GM12874 (cell line): Measurements from ENCODE around the gene UBR3.

Source experiments
- TF ChIP-seq, protein P1 (sequence below): IDR thresholded peaks from 2 replicates; pipeline ENCODE4 v1.5.1; 2011; ENCODE audit warnings: low read depth, mild to moderate bottlenecking, control low read depth, low read length, moderate library complexity; ENCODE audit not compliant: insufficient read depth

The UBR3 gene

DNA sequence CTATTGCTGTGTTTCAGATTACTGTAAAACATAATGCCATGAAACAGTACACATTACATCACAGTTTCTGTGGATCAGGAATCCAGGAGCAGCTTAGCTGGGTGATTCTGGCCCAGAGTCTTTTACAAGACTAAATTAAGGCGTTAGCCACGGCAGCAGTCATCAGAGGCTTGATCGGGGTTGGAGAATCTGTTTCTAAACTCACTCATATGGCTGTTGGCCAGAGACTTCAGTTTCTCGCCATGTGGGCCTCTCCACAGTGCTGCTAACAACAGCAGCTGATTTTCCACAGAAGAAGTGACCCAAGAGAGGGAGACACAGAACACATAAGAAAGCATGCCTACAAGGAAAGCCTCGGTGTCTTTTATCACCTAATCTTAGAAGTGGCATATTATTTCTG is 261.5 kb downstream of the UBR3 start:
- TF ChIP-seq, protein P1, sequence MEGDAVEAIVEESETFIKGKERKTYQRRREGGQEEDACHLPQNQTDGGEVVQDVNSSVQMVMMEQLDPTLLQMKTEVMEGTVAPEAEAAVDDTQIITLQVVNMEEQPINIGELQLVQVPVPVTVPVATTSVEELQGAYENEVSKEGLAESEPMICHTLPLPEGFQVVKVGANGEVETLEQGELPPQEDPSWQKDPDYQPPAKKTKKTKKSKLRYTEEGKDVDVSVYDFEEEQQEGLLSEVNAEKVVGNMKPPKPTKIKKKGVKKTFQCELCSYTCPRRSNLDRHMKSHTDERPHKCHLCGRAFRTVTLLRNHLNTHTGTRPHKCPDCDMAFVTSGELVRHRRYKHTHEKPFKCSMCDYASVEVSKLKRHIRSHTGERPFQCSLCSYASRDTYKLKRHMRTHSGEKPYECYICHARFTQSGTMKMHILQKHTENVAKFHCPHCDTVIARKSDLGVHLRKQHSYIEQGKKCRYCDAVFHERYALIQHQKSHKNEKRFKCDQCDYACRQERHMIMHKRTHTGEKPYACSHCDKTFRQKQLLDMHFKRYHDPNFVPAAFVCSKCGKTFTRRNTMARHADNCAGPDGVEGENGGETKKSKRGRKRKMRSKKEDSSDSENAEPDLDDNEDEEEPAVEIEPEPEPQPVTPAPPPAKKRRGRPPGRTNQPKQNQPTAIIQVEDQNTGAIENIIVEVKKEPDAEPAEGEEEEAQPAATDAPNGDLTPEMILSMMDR, result no peak

- TF ChIP-seq, protein P1, result no peak
Measured at GRCh38 chr2:170090229-170090628, 263.0 kb downstream of the UBR3 start.

DNA sequence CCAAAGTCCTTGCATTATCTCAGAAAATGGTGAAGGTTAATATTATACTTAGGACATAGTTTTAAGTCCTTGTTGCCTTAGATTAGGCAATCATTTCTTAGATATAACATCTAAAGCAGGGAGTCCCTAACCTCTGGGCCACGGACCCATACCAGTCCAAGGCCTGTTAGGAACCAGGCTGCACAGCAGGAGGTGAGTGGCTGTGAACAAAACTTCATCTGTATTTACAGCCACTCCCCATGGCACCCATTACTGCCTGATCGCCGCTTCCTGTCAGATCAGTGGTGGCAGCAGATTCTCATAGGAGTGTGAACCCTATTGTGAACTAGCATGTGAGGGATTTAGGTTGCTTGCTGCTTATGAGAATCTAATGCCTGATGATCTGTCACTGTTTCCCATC is 264.2 kb downstream of the UBR3 start:
- TF ChIP-seq, protein P1, result no peak

GRCh38 chr2:170092436-170093060 is 265.3 kb downstream of the UBR3 start:
- TF ChIP-seq, protein P1, result no peak

GRCh38 chr2:170095380-170095779 is 268.1 kb downstream of the UBR3 start:
- TF ChIP-seq, protein P1, result no peak

- TF ChIP-seq, protein P1, result no peak
Measured at GRCh38 chr2:170098626-170099312, 271.5 kb downstream of the UBR3 start.

GRCh38 chr2:170101789-170102188 is 274.5 kb downstream of the UBR3 start:
- TF ChIP-seq, protein P1, result no peak
